ENCODE measurements around the gene TSPAN5. TPM values are rescaled to one million over a fixed set of nuclear protein-coding genes. Genes with fewer than 3 reads are reported as not detected.

TSPAN5 gene
- total and polyA plus RNA-seq, 9 of the 15 experiments (the other 6 are each of a cell fraction or from before 2014, with no cell fraction given) = 0.58 to 6.6 (median 0.73) TPM

DNA sequence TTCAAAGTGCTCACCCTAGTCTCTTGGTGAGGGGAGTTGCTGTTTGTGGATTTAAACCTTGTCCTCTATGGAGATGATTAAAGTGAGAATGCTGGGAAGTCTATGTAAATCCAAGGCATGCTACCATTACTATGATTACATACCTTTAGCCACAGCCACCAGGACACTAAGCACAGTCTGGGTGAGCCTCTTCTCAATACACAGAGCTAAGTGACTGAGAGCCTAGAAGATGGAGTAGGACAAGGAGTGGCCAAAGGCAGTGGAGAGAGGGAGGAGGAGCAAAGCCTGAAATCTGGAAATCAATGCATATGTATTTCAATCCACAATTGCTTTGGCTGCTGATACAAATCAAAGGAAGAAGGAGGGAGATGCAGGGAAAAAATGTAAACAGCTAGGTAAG, 12.7 kb upstream of the TSPAN5 start:
- DNase-seq (ENCODE audit: extremely low read depth in 1 of 4, low spot score in 3 of 4) (no peak), FAIRE-seq (no peak), ATAC-seq (no peak)
- H3K27me3 ChIP-seq (ENCODE audit: control insufficient read depth in 2 of 2, insufficient read depth in 2 of 2, low read length in 2 of 2) = 0 out of 5 replicates have a peak, but pooled peaks cover 0 to 4% of the 10 kb centered on the region in 2 experiments
- H3K79me2 ChIP-seq (ENCODE audit: control insufficient read depth, insufficient read depth, low read length) = no peaks in the 10 kb centered on the region
- in situ Hi-C loops (cut with MboI) (no loop called here), intact Hi-C loops (cut with micrococcal nuclease) (no loop called here)
- H2AFZ ChIP-seq (ENCODE audit: low read depth, low read length) = no peak overlapping the region
- no peaks in the 10 kb centered on the region; the same call in 1 of the 2 replicates for H4K20me1 ChIP-seq (replicated peaks; ENCODE audit: control insufficient read depth, insufficient read depth, low read length)
- no peaks in the 10 kb centered on the region for H3K9me3 ChIP-seq (replicated peaks; ENCODE audit: control insufficient read depth, insufficient read depth, low read depth, low read length)
- H3K9me1 ChIP-seq (ENCODE audit: control insufficient read depth, insufficient read depth, low read length) = no peaks in the 10 kb centered on the region
- POLR2A ChIA-PET = no interaction called here
- peaks cover 0 to 3% of the 10 kb centered on the region in 2 experiments; a peak in 2 of 5 replicates for H3K4me1 ChIP-seq (replicated peaks in 1 of 2; ENCODE audit: control insufficient read depth in 2 of 2, insufficient read depth in 2 of 2, low read length in 2 of 2)
- no TSS peak for BruUV-seq (replicated peaks)
- H3K9ac ChIP-seq (ENCODE audit: insufficient read depth in 1 of 2, low read depth in 2 of 2, low read length in 2 of 2) = no peak overlapping the region
- no peak overlapping the region for H3K4me2 ChIP-seq (ENCODE audit: insufficient read depth, low read length)
- CTCF ChIA-PET (ENCODE audit: low intra/inter-chr PET ratio) = no interaction called here
- H3K27ac ChIP-seq (ENCODE audit: extremely low read depth, low read depth, low read length) = no peak overlapping the region
- TF ChIP-seq ESRRA (IDR thresholded peaks at IDR 0.05; ENCODE audit: borderline replicate concordance, low read depth) = no peak
- no peak for TF ChIP-seq ZNF282 (CRISPR knock-in tag; IDR thresholded peaks at IDR 0.05)
- no peak for TF ChIP-seq MAZ (CRISPR knock-in tag; conservative IDR thresholded peaks at IDR 0.05 in 1 of 2, IDR thresholded peaks at IDR 0.05 in 1 of 2)
- no peak for TF ChIP-seq BACH1 (tag; IDR thresholded peaks at IDR 0.05)
- TF ChIP-seq HDAC2 (IDR thresholded peaks at IDR 0.05) = no peak
- H3K36me3 ChIP-seq (ENCODE audit: control insufficient read depth, insufficient read depth, low read length) = no peaks in the 10 kb centered on the region
- H3K4me3 ChIP-seq = no peak overlapping the region

DNA sequence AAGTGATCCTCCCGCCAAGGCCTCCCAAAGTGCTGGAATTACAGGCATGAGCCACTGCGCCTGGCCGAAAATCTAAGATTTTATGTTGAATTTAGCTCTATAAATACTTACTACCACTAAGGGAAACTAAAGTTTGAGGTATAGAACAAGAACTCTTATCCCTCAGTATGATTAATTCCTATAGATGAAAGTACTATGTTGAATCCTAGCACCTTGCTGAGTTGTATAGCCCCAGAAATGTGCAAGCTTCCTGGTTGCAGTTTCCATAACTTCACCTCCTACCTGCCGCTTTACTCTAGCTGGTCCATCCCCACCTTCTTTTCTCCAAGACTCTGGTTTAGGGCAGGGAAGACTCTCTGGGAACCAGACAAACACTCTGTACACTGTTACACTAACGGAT, 11.8 kb upstream of the TSPAN5 start:
- CTCF ChIA-PET (ENCODE audit: low intra/inter-chr PET ratio) = no interaction called here
- no peaks in the 10 kb centered on the region for H3K9me1 ChIP-seq (ENCODE audit: control insufficient read depth, insufficient read depth, low read length)
- H3K9ac ChIP-seq (ENCODE audit: insufficient read depth in 1 of 2, low read depth in 2 of 2, low read length in 2 of 2) = no peak overlapping the region
- in situ Hi-C loops (cut with MboI) = no loop called here
- FAIRE-seq (no peak), DNase-seq (ENCODE audit: extremely low read depth in 1 of 4, low spot score in 3 of 4) (no peak), ATAC-seq (no peak)
- BruUV-seq (replicated peaks) = no TSS peak
- no peaks in the 10 kb centered on the region for H3K79me2 ChIP-seq (ENCODE audit: control insufficient read depth, insufficient read depth, low read length)
- 26% methylated on average over 5 of the region's 5 CpGs for WGBS (ENCODE audit: insufficient coverage, low coverage, missing lambda C conversion rate)
- no peak overlapping the region for H3K4me3 ChIP-seq
- H3K9me3 ChIP-seq (replicated peaks; ENCODE audit: control insufficient read depth, insufficient read depth, low read depth, low read length) = no peaks in the 10 kb centered on the region
- 0 out of 5 replicates have a peak, but pooled peaks cover 0 to 4% of the 10 kb centered on the region in 2 experiments for H3K27me3 ChIP-seq (ENCODE audit: control insufficient read depth in 2 of 2, insufficient read depth in 2 of 2, low read length in 2 of 2)
- no peaks in the 10 kb centered on the region; the same call in 1 of the 2 replicates for H4K20me1 ChIP-seq (replicated peaks; ENCODE audit: control insufficient read depth, insufficient read depth, low read length)
- peaks cover 0 to 3% of the 10 kb centered on the region in 2 experiments; a peak in 2 of 5 replicates for H3K4me1 ChIP-seq (replicated peaks in 1 of 2; ENCODE audit: control insufficient read depth in 2 of 2, insufficient read depth in 2 of 2, low read length in 2 of 2)
- H3K36me3 ChIP-seq (ENCODE audit: control insufficient read depth, insufficient read depth, low read length) = no peaks in the 10 kb centered on the region
- H3K27ac ChIP-seq (ENCODE audit: extremely low read depth, low read depth, low read length) = no peak overlapping the region
- H3K4me2 ChIP-seq (ENCODE audit: insufficient read depth, low read length) = no peak overlapping the region
- no peak overlapping the region for H2AFZ ChIP-seq (ENCODE audit: low read depth, low read length)
- intact Hi-C loops (cut with micrococcal nuclease) = no loop called here
- POLR2A ChIA-PET = interaction anchor here (0.6 kb wide), 1 partner anchor 259 kb away, joined by 3 read pairs; the partner anchor contains the start of gene EIF4E
- no peak for TF ChIP-seq ZZZ3 (IDR thresholded peaks at IDR 0.05)
- no peak for TF ChIP-seq MEF2A (IDR thresholded peaks at IDR 0.05; ENCODE audit: control insufficient read depth, low read depth, low read length)
- no peak for TF ChIP-seq ZNF140 (CRISPR knock-in tag; IDR thresholded peaks at IDR 0.05)
- TF ChIP-seq, protein P1, sequence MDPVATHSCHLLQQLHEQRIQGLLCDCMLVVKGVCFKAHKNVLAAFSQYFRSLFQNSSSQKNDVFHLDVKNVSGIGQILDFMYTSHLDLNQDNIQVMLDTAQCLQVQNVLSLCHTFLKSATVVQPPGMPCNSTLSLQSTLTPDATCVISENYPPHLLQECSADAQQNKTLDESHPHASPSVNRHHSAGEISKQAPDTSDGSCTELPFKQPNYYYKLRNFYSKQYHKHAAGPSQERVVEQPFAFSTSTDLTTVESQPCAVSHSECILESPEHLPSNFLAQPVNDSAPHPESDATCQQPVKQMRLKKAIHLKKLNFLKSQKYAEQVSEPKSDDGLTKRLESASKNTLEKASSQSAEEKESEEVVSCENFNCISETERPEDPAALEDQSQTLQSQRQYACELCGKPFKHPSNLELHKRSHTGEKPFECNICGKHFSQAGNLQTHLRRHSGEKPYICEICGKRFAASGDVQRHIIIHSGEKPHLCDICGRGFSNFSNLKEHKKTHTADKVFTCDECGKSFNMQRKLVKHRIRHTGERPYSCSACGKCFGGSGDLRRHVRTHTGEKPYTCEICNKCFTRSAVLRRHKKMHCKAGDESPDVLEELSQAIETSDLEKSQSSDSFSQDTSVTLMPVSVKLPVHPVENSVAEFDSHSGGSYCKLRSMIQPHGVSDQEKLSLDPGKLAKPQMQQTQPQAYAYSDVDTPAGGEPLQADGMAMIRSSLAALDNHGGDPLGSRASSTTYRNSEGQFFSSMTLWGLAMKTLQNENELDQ (CRISPR knock-in tag; IDR thresholded peaks at IDR 0.05; ENCODE audit: borderline replicate concordance) = no peak
- TF ChIP-seq MAFF (IDR thresholded peaks at IDR 0.05; ENCODE audit: low read length) = no peak
- TF ChIP-seq YBX1 (IDR thresholded peaks at IDR 0.05) = no peak
- TF ChIP-seq ZNF766 (CRISPR knock-in tag; conservative IDR thresholded peaks at IDR 0.05) = no peak
- no peak for TF ChIP-seq ZNF253 (CRISPR knock-in tag; conservative IDR thresholded peaks at IDR 0.05)
- TF ChIP-seq DNMT1 (IDR thresholded peaks at IDR 0.05) = no peak
- no peak for TF ChIP-seq ZNF24 (IDR thresholded peaks at IDR 0.05)

Measured in K562 (cell line).